GM19324 (cell line): ENCODE results near the gene KDM4D.
"Not testable (repeated sequence)": the region's sequence is repeated elsewhere in the genome, so short reads cannot be mapped to it uniquely, and the experiment has no call there.

Source experiments
- ATAC-seq: cut with Tn5 transposase; IDR thresholded peaks from one replicate; pipeline ENCODE4 v1.9.1; 2021; ENCODE audit warnings: mild to moderate bottlenecking, moderate library complexity; ENCODE audit not compliant: unreplicated experiment, low FRiP score

The KDM4D gene

DNA sequence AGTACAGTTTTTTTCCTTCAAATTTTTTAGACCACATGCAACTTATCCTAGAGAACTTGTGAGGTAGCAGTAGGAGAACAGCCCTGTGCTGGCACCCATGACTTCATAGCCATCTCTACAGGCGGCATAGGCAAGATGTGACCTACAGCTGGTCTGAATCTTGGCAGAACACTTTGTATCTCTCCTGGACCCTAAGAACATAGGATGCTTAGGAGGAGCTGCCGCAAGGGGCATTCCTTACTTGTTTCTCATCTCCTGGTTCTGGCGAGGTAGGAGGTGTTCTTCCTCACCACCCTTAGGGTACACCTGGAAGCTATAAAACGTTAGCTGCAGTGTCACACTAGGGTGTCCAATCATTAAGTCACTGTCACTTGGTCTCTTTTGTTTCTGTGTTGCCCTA is 16.5 kb upstream of the KDM4D start:
- no peak for ATAC-seq

DNA sequence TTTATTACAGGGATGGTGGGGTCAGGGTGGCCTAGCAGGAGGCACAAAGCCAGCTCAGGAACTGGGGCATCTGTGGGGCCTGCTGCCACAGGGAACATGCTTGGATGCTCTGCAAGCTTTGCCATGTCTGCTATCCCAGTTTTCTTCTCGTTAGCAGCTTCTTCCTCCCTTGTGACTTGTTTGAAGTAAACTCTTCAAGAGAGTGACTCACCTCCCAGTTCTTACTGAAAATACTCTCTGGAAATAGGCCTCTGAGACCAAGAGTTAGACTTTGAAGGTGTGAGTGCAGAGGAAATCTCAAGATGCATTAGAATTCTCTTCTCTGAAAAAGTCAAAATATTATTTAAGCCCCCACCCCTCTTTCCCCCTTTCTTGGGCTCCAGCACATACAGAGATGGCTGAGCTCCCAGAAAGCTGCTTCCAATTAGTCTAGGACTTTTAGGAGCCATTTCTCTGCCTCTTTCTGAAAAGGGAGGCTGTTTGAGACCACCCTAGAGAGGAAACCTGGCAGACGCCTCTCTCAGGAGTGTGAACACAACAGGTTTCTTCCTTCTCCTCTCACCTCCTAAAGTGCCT is 15.3 kb upstream of the KDM4D start:
- no peak for ATAC-seq

DNA sequence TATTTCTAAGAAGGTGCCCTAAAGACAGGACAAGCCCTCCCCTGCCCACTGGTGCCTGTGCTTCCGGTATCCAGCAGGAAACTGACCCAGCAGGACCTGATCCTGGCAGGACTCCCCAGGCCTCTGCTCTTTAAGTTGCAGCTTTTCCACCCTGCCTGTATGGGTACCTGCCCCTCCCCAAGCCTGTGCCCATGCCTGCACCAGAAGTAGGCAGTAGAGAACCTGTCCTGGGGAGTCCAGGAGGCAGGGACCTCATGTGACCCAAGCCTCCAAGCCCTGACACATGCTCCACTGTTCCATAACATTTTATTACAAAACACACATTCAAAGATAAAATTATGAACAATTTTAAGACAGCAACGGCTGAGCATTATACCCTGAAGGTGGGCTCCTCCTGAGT is 14.3 kb upstream of the KDM4D start:
- ATAC-seq: no peak

DNA sequence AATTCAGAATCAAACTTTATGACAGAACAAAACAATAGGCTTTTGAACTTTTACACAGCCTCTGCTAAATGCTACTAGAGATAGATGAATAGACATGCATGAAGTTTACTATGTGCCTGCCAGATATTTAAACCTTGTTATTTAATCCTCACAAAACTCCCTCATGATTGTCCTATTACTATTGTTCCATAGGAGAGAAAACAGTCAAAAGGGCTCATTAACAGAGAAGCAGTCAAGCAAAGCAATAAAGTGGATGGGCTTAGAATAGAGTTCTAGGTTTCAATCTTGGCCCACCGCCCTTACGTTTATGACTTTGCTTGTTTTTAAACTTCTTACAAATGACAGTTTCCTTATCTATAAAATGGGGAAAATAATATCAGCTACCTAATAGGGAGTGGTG is 13.0 kb upstream of the KDM4D start:
- ATAC-seq: no peak

DNA sequence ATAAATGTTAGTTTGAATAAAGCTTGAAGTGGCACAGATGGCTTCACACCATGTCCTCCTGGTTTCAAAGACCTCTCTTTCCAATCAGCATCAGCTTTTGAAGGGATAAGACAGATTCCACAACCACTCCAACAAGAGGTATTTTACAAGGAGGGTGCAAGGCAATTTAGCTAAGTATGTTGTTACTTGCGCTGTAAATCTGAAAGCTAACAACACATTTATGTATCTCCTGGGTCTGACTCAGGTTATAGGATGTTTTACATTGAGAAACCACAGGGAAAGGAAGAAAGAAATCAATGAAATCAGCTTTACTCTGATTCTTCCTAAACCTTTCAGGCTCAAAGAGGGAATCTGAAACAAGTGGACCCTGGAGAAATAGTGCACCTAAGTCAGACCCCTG is 12.3 kb upstream of the KDM4D start:
- no peak for ATAC-seq

DNA sequence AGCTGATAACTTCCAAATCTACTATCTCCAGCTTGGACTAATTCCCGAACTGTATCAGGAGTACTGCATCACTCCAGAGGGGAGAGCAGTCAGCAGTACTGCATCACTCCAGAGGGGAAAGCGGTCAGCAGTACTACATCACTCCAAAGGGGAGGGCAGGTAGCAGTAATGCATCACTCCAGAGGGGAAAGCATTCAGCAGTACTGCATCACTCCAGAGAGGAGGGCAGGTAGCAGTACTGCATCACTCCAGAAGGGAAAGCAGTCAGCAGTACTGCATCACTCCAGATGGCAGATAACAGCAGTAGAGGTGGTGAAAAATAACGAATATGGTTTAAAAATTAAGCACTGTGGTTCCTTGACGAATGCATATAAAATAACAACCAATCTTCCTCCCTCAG is 8.6 kb upstream of the KDM4D start:
- ATAC-seq: no peak

DNA sequence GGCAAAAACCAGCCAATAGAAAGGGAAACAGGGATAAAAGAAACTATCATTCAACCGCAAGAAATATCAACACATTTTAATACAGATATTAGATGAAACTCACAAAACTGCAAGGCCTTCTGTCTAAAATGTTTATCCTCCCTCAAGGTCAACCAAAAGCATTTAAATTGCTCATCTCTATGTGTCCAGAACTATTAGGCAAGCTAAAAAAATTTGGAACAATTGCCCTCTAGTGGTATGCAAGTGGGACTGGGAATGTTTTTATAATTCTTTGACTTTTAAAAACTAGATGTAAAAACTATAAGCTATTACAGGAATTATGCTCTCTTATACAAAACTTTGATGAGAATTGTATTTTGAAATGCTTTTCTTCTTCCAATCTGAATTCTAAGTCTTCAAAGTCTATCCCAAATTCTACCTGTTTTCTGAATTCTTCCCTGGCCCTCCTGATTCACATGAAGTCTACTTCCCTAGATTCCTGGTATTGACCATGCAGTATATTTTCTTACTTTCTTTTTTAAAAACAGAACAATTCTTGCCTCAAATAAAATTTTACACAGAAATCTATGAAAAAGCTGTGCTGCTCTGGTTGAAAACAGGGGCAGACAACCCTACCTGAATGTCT is 5.1 kb upstream of the KDM4D start:
- no peak for ATAC-seq

DNA sequence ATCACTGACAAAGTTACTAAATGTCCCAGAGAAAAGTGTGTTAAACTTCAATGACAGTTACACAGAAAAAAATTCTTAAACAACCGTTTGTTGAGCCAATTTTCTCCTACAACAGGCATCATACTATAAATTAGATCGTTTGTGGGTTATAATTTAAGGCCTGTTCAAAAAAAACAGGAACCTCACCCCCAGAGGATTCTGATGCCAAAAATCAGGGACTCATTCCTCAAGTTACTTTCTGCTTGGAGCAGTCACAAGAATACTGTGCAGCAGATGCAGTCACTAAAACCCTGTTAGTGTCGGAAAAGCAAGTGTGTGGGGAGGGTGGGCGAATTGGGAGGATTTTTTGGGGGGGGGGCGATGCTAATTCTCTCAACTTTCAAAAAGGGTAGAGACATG is 810 bp upstream of the KDM4D start:
- no peak for ATAC-seq

DNA sequence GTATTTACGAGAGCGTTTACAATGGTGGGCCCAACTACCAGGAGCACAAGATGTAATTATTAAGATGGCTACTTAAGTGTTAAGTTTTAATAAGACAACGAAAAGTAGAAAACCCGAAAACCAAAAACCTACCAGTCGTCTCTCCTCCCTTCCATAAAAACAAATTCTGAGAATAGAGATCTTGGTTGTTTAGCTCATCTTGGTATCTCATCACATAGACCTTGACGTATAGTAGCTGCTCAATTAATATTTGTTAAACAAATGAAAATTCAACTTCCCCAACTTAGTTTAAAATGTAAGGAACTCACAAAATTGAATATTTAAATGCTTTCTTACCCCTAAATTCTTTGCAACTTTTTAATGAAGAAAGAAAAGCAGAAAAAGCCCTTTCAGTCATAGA is 669 bp downstream of the KDM4D start:
- no peak for ATAC-seq

DNA sequence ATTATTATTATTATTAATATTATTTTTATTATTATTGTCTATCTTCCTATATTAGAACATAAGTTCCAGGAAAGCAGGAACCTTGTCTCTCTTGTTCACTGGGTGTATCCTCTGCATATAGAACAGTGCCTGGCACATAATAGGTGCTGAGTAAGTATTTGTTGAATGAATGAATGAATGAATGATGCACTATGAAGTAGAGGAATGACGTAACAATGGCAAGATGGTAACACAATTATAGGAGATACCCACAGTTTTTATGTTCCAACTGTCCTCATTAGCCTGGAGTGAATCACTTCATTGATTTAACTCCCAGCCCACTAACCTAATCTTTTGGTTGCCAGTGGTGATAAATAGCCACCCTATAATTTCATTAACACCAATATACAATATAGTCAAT is 2.1 kb downstream of the KDM4D start:
- no peak for ATAC-seq

DNA sequence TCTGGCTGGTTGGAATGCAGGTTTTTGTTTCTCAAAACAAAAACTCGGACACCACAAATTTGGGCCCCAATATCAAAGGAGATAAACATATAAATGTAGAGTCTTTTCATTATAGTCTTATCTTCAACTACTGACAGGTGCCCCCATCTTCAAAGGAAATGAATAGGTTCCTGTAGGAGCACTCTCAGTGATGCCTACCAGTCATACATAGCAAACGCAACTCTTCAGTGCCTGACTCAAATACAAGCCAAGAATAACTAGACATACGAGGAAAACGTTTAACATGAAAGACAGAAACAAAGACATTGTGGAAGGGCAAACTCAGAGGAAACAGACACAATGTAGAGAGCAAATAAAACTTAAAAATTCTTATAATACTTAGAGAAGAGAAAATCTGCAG is 13.9 kb downstream of the KDM4D start:
- ATAC-seq: no peak

DNA sequence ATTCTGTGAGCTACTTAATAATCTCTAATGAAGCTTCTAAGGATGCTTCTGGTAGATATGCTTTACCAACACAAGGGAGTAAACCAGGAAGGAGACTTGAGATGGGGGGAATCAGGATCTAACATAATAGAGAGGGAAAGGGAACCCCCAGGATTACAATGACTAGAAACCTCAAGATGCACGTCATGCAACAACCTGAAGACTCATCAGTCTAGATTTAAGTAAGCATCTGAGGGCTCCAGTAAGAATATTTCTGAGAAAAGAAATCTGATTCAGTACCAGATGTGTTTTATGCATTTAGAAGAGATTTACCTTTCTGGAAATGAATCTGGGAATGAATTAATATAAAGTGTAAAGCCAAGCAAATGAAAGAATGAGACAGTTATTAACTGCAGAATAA is 15.2 kb downstream of the KDM4D start:
- ATAC-seq: no peak

DNA sequence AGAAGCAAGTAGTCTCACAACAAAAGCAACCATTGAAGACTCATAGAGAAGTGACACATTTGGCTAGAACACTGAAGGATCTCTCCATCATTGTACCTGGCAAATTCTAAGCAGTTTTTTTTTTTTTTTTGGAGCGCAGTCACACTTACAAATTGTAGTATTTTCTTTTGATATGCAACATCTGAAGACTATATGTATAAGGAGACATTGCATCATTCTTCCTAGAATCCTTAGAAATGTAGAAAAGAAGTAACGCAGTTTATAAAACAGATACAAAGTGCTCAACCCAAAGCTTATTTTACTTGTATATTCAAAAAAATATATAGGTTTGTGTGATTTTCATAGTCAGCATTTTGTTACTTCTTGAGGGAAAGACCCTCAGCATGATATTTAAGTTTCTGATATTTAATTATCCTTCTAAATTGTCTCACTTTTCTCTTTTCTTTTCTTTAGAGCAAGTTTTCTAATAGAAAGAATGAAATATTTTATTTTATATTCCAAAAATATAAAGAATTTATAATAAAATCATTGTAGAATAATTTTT is 20.0 kb downstream of the KDM4D start:
- no peak for ATAC-seq

DNA sequence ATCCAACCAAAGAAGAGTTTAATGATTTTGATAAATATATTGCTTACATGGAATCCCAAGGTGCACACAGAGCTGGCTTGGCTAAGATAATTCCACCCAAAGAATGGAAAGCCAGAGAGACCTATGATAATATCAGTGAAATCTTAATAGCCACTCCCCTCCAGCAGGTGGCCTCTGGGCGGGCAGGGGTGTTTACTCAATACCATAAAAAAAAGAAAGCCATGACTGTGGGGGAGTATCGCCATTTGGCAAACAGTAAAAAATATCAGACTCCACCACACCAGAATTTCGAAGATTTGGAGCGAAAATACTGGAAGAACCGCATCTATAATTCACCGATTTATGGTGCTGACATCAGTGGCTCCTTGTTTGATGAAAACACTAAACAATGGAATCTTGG is 23.9 kb downstream of the KDM4D start:
- no peak for ATAC-seq

DNA sequence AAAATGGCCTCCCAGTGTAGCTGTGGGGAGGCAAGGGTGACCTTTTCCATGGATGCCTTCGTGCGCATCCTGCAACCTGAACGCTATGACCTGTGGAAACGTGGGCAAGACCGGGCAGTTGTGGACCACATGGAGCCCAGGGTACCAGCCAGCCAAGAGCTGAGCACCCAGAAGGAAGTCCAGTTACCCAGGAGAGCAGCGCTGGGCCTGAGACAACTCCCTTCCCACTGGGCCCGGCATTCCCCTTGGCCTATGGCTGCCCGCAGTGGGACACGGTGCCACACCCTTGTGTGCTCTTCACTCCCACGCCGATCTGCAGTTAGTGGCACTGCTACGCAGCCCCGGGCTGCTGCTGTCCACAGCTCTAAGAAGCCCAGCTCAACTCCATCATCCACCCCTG is 24.8 kb downstream of the KDM4D start:
- ATAC-seq: no peak

DNA sequence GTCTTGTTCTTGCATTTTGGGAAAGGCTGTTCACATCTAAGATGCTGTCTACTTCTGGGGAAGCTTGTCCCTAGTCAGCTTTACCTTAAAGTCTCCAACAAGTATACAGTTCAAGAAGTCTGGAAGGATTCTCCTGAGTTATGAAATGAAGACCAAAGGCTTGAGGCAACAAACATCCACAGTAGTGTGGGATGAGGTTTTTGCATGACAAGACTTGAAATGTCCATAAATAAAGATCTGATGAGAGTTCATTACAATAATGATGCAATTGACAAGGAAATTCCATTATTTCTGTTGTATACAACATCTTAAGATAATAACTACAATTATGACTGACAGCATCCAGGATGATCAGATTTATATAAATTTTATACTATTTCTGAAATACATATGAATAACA is 30.2 kb downstream of the KDM4D start:
- ATAC-seq: no peak

DNA sequence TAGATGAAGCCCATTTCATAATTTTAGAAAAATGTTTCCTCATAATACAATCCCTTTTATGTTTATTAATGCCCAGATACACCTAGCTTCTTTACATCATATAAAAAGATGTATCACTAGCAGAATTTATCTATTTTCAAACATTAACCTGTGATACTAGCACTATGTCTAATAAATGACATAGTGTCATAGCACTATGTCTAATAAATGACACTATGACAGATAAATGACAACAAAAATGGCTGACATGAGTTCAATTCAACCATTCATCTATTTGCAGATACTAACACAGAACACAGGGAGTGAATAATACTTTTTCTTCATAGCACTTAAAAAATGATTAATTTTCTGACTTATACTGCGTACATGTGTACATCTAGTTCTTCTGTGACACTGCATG is 32.1 kb downstream of the KDM4D start:
- ATAC-seq: no peak

DNA sequence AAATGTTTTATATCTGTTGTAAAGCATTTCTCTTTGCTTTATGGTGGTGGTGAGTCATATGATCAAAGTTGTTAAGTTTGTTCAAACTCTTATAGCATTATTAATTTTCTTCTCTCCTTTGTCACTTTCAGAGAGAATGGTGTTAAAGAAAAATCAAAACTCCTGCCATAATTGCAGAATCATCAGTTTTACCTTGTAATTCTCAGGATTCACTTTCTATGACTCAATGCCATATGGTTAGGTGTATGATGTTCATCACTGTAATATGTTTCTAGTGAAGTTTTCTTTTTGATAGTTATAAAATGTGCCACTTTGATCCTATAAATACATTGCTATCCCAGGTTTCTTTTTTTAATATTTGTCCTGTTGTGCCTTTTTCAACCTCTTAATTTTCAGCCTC is 37.9 kb downstream of the KDM4D start:
- ATAC-seq: no peak

DNA sequence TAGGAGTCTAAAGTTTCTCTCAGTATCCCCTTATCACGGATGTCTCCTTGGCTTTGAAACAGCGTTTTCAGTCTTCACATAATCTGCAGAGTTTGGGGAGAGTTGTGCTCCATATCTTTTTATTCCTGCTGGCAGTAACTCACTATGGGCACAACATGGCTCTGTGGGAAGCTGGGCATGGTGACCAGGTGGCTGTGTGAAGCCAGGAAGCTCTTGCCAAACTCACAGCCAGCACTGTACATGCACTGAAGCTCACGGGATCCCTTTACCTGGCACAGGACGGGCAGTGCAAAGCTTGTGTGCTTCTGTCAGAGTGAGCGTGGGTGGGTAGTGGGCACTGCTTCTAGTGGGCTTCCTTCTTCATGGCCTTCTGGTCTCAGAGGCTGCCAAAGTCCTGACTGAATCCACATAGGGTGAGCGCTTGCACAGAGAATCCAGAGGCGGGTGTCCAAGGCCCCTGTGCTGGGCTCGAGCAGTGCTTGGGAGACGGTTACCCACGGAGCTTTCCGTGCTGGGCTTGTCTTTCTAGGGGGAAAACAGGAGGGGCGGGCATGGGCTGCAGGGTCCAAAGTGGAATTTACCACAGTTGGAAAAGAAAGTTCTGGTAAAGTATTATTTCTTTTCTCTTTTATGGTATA is 40.8 kb downstream of the KDM4D start:
- no peak for ATAC-seq

DNA sequence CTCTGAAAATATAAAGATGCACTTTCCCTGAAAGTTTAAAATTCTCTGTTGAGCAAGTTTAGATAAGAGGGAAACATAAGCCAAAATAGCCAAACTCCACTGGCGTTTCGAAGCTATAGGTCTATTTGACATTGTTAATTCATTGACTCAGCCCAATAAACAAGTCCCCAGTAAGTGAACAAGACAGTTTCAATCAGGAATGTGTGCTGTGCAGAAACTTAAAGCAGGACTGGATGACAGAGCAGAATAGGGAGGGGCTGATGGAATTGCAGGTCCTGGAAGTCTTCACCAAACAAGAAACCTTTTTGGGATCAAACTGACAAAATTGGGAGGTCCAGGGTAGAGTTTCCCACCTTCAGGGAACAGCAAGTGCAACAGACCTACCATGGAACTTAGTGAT is 42.6 kb downstream of the KDM4D start:
- no peak for ATAC-seq

DNA sequence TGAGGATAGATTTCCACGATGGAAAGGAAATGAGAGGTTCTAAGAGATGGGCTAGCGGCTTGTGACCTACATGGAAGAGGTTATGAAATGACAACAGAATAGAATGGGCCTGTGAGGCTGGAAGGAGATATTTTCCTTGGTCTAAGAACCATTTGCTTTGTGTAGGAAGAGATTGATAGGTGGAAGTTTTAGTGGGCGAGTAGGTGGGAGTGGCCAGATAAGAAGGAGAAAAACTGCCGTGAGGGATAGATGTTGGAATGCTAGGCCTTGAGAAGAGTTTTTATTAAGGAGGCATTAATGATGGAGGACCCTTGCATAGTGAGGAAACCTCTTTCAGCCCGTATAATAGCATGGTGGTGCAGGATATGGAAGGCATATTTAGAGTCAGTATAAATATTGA is 48.0 kb downstream of the KDM4D start:
- ATAC-seq: not testable (repeated sequence)

DNA sequence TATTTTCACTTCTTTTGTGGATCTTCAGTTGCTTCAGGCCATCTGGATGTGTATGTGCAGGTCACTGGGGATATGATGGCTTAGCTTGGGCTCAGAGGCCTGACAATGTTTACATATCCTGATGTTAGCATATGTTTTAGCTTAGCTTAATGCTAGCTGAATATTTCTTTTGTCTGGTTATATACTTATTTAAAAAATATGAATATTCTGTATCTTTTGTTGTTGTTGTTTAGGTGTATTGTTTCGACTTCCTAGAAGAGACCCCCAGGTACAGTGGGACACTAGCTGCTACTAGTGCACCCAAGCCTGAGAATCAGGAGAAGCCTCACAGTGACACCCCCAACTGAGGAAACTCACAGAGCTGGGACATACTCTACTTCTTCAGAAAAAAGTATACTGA is 51.4 kb downstream of the KDM4D start, which contains the start of gene KDM4E:
TSS of gene KDM4E (plus strand) at position 301 of the 400 bp plus-strand sequence. CDS start 300 bp downstream, outside the sequence.
- no peak for ATAC-seq
